Measurements from ENCODE around the gene ARID5B.

GRCh38 chr10:62121187-62121530 is 219.7 kb downstream of the ARID5B start:
- TF ChIP-seq SP1 (IDR thresholded peaks at IDR 0.05) (no peak), CTBP1 (IDR thresholded peaks at IDR 0.05; ENCODE audit: borderline replicate concordance) (no peak), PKNOX1 (IDR thresholded peaks at IDR 0.05) (no peak), TARDBP (IDR thresholded peaks at IDR 0.05) (no peak)

Data from HEK293T (cell line).